ENCODE measurements around the gene METTL25B.

- TF ChIP-seq CTCF (IDR thresholded peaks at IDR 0.05) = no peak
- no peak for TF ChIP-seq EZH2 (IDR thresholded peaks at IDR 0.05; ENCODE audit: borderline replicate concordance, insufficient read depth, low read depth, low read length, poor library complexity, severe bottlenecking)
These were observed 1.6 kb upstream of the METTL25B start for GRCh38 chr1:156726549-156727226.

Measured in B cell (primary cell).